H1 (cell line): ENCODE measurements around the gene EPB41L1. TPM values are rescaled to one million over a fixed set of nuclear protein-coding genes. Genes with fewer than 3 reads are reported as not detected.

ENCODE experiments used
- CTCF ChIA-PET: fragments of 300-600 bp; sonication (Branson Sonifier 250); formaldehyde crosslinking; loops from one replicate; lab custom pipeline; 2021; ENCODE audit not compliant: partially characterized antibody; lab: Charles Lee
- POLR2A ChIA-PET: fragments of 300-600 bp; sonication (Branson Sonifier 250); formaldehyde crosslinking; loops from one replicate; lab custom pipeline; 2021; ENCODE audit warnings: inconsistent platforms; ENCODE audit not compliant: partially characterized antibody; lab: Charles Lee
- DNase-seq, 2 experiments: peaks; one replicate each; pipeline versions ENCODE4 v3.0.0 to v3.0.0-alpha.2; 2010 to 2022; ENCODE audit warnings: low spot score in 2 of 2, low read depth in 1 of 2, mixed read lengths in 1 of 2
- FAIRE-seq: peaks from 2 replicates; lab custom pipeline; 2011; peaks lifted over from hg19 to GRCh38; lab: Jason Lieb, UNC
- H2AFZ ChIP-seq: 2 replicates; pipeline ENCODE4 v1.8.1; 2012; ENCODE audit warnings: low read length, inconsistent platforms
- H2AK5ac ChIP-seq: 2 replicates; pipeline ENCODE4 v1.6.1; 2013; ENCODE audit warnings: low read depth, low read length
- H2BK120ac ChIP-seq: replicated peaks from 2 replicates; pipeline ENCODE3; 2013; ENCODE audit warnings: low read depth, low read length, inconsistent platforms
- H2BK12ac ChIP-seq: 2 replicates; pipeline ENCODE4 v1.6.1; 2013; ENCODE audit warnings: low read depth, low read length
- H2BK15ac ChIP-seq: 2 replicates; pipeline ENCODE4 v1.6.1; 2013; ENCODE audit warnings: low read length
- H2BK20ac ChIP-seq: 2 replicates; pipeline ENCODE4 v1.6.1; 2013; ENCODE audit warnings: low read length
- H2BK5ac ChIP-seq: 2 replicates; pipeline ENCODE4 v1.6.1; 2013; ENCODE audit warnings: low read depth, low read length
- H3K14ac ChIP-seq: 2 replicates; pipeline ENCODE4 v1.6.1; 2013; ENCODE audit warnings: inconsistent platforms; ENCODE audit not compliant: insufficient read length
- H3K18ac ChIP-seq: 2 replicates; pipeline ENCODE4 v1.6.1; 2013; ENCODE audit warnings: low read length; ENCODE audit errors: extremely low read depth
- H3K23ac ChIP-seq: 2 replicates; pipeline ENCODE4 v1.6.1; 2013; ENCODE audit warnings: inconsistent platforms; ENCODE audit not compliant: insufficient read length
- H3K23me2 ChIP-seq: 2 replicates; pipeline ENCODE4 v1.6.1; 2013; ENCODE audit warnings: low read depth, low read length
- H3K27ac ChIP-seq: 2 replicates; pipeline ENCODE4 v1.6.1; 2011; ENCODE audit warnings: low read depth, low read length, inconsistent platforms
- H3K27me3 ChIP-seq, 4 experiments: replicated peaks in 1 of 4; 1 replicate in 1 of 4; 2 replicates in 3 of 4; pipeline versions ENCODE4 v1.6.1 to v1.8.1; 2011 to 2013; ENCODE audit warnings: low read length in 3 of 4, mild to moderate bottlenecking in 3 of 4, inconsistent platforms in 2 of 4, mixed read lengths in 2 of 4, moderate library complexity in 1 of 4; ENCODE audit not compliant: control insufficient read depth in 3 of 4, insufficient read depth in 3 of 4; ENCODE audit errors: extremely low read depth in 1 of 4
- H3K36me3 ChIP-seq, 4 experiments: 2 replicates each; pipeline versions ENCODE4 v1.6.1 to v1.8.1; 2011 to 2013; ENCODE audit warnings: mild to moderate bottlenecking in 4 of 4, low read length in 3 of 4, moderate library complexity in 2 of 4, control low read depth in 1 of 4, inconsistent platforms in 1 of 4; ENCODE audit not compliant: insufficient read depth in 4 of 4, control insufficient read depth in 2 of 4
- H3K4ac ChIP-seq: replicated peaks from 2 replicates; pipeline ENCODE3; 2013; ENCODE audit warnings: low read length, low read depth, mixed read lengths, inconsistent platforms; ENCODE audit not compliant: insufficient read length
- H3K4me1 ChIP-seq, 4 experiments: replicated peaks in 1 of 4; 1 replicate in 1 of 4; 2 replicates in 3 of 4; pipeline versions ENCODE4 v1.6.1 to v1.8.1; 2011 to 2013; ENCODE audit warnings: low read length in 3 of 4, inconsistent platforms in 2 of 4, mixed read lengths in 1 of 4; ENCODE audit not compliant: insufficient read depth in 4 of 4, control insufficient read depth in 3 of 4
- H3K4me2 ChIP-seq, 2 experiments: 2 replicates each; pipeline versions ENCODE4 v1.6.1 to v1.8.1; 2011 to 2013; ENCODE audit warnings: low read depth in 2 of 2, low read length in 2 of 2, control low read depth in 1 of 2, inconsistent platforms in 1 of 2, mild to moderate bottlenecking in 1 of 2; ENCODE audit not compliant: insufficient read depth in 1 of 2
- H3K4me3 ChIP-seq, 4 experiments: fragments of 200-600, 300-600 bp in 1 of 4; sonication (generic), shearing (Covaris generic), sonication (Bioruptor Twin) in 1 of 4; 2 replicates each; pipeline versions ENCODE4 v1.5.1 to v1.8.1; 2011 to 2016; ENCODE audit warnings: low read length in 4 of 4, low read depth in 3 of 4, control low read depth in 2 of 4, inconsistent platforms in 2 of 4, mild to moderate bottlenecking in 2 of 4, mixed read lengths in 1 of 4, moderate library complexity in 1 of 4; ENCODE audit not compliant: insufficient read depth in 2 of 4; ENCODE audit errors: extremely low read depth in 1 of 4
- H3K56ac ChIP-seq: replicated peaks from 2 replicates; pipeline ENCODE3; 2013; ENCODE audit warnings: low read depth, mild to moderate bottlenecking, mixed read lengths, low read length, inconsistent platforms; ENCODE audit not compliant: insufficient read length
- H3K79me1 ChIP-seq: 2 replicates; pipeline ENCODE4 v1.6.1; 2013; ENCODE audit warnings: low read depth, low read length, control low read depth
- H3K79me2 ChIP-seq, 2 experiments: 2 replicates each; pipeline versions ENCODE4 v1.6.1 to v1.8.1; 2012 to 2013; ENCODE audit warnings: low read length in 2 of 2, mild to moderate bottlenecking in 2 of 2, inconsistent platforms in 1 of 2; ENCODE audit not compliant: insufficient read depth in 2 of 2, control insufficient read depth in 1 of 2
- H3K9ac ChIP-seq, 4 experiments: replicated peaks in 1 of 4; 1 replicate in 1 of 4; 2 replicates in 3 of 4; pipeline versions ENCODE4 v1.6.1 to v1.8.1; 2011 to 2013; ENCODE audit warnings: low read depth in 3 of 4, low read length in 3 of 4, control low read depth in 2 of 4, mild to moderate bottlenecking in 2 of 4, moderate library complexity in 2 of 4, inconsistent platforms in 1 of 4; ENCODE audit errors: extremely low read depth in 1 of 4
- H3K9me3 ChIP-seq, 2 experiments: 2 replicates each; pipeline versions ENCODE4 v1.6.1 to v1.8.1; 2012 to 2013; ENCODE audit warnings: mild to moderate bottlenecking in 2 of 2, moderate library complexity in 2 of 2, control low read depth in 1 of 2, inconsistent platforms in 1 of 2, low read depth in 1 of 2, low read length in 1 of 2, mixed read lengths in 1 of 2; ENCODE audit not compliant: insufficient read depth in 2 of 2
- H4K20me1 ChIP-seq, 2 experiments: replicated peaks in 1 of 2; 2 replicates each; pipeline versions ENCODE3 to v1.8.1; 2011 to 2013; ENCODE audit warnings: inconsistent platforms in 2 of 2, low read length in 2 of 2, mild to moderate bottlenecking in 1 of 2; ENCODE audit not compliant: insufficient read depth in 2 of 2, control insufficient read depth in 1 of 2
- H4K5ac ChIP-seq: 2 replicates; pipeline ENCODE4 v1.6.1; 2013; ENCODE audit warnings: low read length, low read depth, mixed read lengths, inconsistent platforms; ENCODE audit not compliant: insufficient read length
- H4K8ac ChIP-seq: 2 replicates; pipeline ENCODE4 v1.8.0; 2013; ENCODE audit warnings: mild to moderate bottlenecking, moderate library complexity, low read length, inconsistent platforms; ENCODE audit not compliant: insufficient read depth; ENCODE audit errors: extremely low read depth
- H4K91ac ChIP-seq: replicated peaks from 2 replicates; pipeline ENCODE3; 2013; ENCODE audit warnings: low read length, mixed read lengths, inconsistent platforms; ENCODE audit not compliant: insufficient read length
- RFX5 ChIP-seq: IDR thresholded peaks from 2 replicates; pipeline ENCODE4 v1.6.1; 2011; ENCODE audit warnings: low read depth, low read length, improper control_type of control experiment, borderline replicate concordance
- SIN3A ChIP-seq, 2 experiments: IDR thresholded peaks in 1 of 2; conservative IDR thresholded peaks in 1 of 2; 2 replicates each; pipeline ENCODE4 v1.6.1; 2011 to 2012; ENCODE audit warnings: low read length in 2 of 2, improper control_type of control experiment in 1 of 2, low read depth in 1 of 2, mild to moderate bottlenecking in 1 of 2
- SRF ChIP-seq: IDR thresholded peaks from 2 replicates; pipeline ENCODE4 v1.6.1; 2011; ENCODE audit warnings: mild to moderate bottlenecking, low read depth, low read length, moderate library complexity
- WGBS, 2 experiments: shearing (Covaris generic) in 1 of 2; methylation state at CpG; one replicate each; pipeline versions ENCODE4 v1.1.6 to v1.1.7; 2013 to 2015; ENCODE audit warnings: low lambda C conversion rate in 2 of 2, mixed read lengths in 2 of 2, inconsistent platforms in 1 of 2, low coverage in 1 of 2, missing lambda C conversion rate in 1 of 2; ENCODE audit not compliant: insufficient replicate concordance in 2 of 2, insufficient coverage in 1 of 2, insufficient read length in 1 of 2; ENCODE audit errors: extremely low coverage in 1 of 2, missing lambda C conversion rate in 1 of 2; 5-methylcytosine and 5-hydroxymethylcytosine counted together
- polyA plus RNA-seq, 7 experiments: library from polyadenylated mRNA; depleted of rRNA in 3 of 7; stranded (reverse) in 5 of 7; unstranded in 2 of 7; fragments of >200 nt in 5 of 7; fragments of 200-250 nt in 2 of 7; gene quantifications; 1 replicate in 5 of 7; 2 replicates in 1 of 7; 4 replicates in 1 of 7; pipeline versions ENCODE4 v1.2.1 to v1.2.3, GENCODE V29; 2011 to 2013; ENCODE audit warnings: missing spikeins in 2 of 7, mixed read lengths in 2 of 7
- total RNA-seq: library from RNA; stranded (reverse); fragmentation: NEBNext Ultra II Directional; extraction: Animal tissue kit (Norgen Biotek cat#: 25700); gene quantifications from 2 replicates; pipeline ENCODE4 v1.2.1, GENCODE V29; 2021

The EPB41L1 gene
- total and polyA plus RNA-seq, 2 of the 8 experiments (the other 6 are each of a cell fraction or from before 2014, with no cell fraction given): 14.8 to 36.0 TPM

- H2BK120ac ChIP-seq: no peak overlapping the region
- no peak overlapping the region for H3K23ac ChIP-seq
- no peak overlapping the region for H3K9ac ChIP-seq
- no peak overlapping the region for H2BK5ac ChIP-seq
- no peak overlapping the region for H2BK20ac ChIP-seq
- no peak overlapping the region for H4K5ac ChIP-seq
- H3K27ac ChIP-seq: no peak overlapping the region
- peaks cover 0 to 3% of the 10 kb centered on the region in 2 experiments for H4K20me1 ChIP-seq
- FAIRE-seq: no peak
- no peak overlapping the region for H3K4ac ChIP-seq
- no peak overlapping the region for H2BK15ac ChIP-seq
- H3K79me2 ChIP-seq: no peaks in the 10 kb centered on the region
- H3K36me3 ChIP-seq: no peaks in the 10 kb centered on the region
- no peak overlapping the region for H3K14ac ChIP-seq
- H3K9me3 ChIP-seq: no peaks in the 10 kb centered on the region
- CTCF ChIA-PET: interaction anchor here (0.6 to 3.9 kb wide), 12 partner anchors 10 to 173 kb away, joined by 3 to 29 read pairs (median 4); partner anchors contain the start of gene SCAND1
- H3K4me2 ChIP-seq: no peak overlapping the region
- no peak overlapping the region for H2AFZ ChIP-seq
- H4K8ac ChIP-seq: no peak overlapping the region; the same call in 1 of the 2 replicates
- H2AK5ac ChIP-seq: no peak overlapping the region
- no peaks in the 10 kb centered on the region for H3K23me2 ChIP-seq
- POLR2A ChIA-PET: interaction anchor here (1.5 kb wide), 1 partner anchor 14 kb away, joined by 4 read pairs; no protein-coding TSS in a partner anchor
- TF ChIP-seq SRF (no peak), SIN3A (conservative IDR thresholded peaks at IDR 0.05 in 1 of 2, IDR thresholded peaks at IDR 0.05 in 1 of 2; ENCODE audit: low read depth in 1 of 2, low read length in 2 of 2) (0 out of 4 replicates have a peak, but pooled peaks of 1 of the 2 experiments have one; percentile 56), RFX5 (peak; percentile 70)
- no peak overlapping the region for H4K91ac ChIP-seq
- no peak for DNase-seq
- H3K27me3 ChIP-seq: no peaks in the 10 kb centered on the region
- no peaks in the 10 kb centered on the region for H3K79me1 ChIP-seq
- H2BK12ac ChIP-seq: no peak overlapping the region
- H3K56ac ChIP-seq: no peak overlapping the region
- H3K4me1 ChIP-seq: peaks cover 0 to 8% (median 4%) of the 10 kb centered on the region in 4 experiments; a peak in 5 of 7 replicates
- no peak overlapping the region for H3K18ac ChIP-seq
- H3K4me3 ChIP-seq: no peak overlapping the region
- whole genome bisulfite sequencing, 2 experiments: 72% methylated on average over 7 of the region's 7 CpGs; no CpG with 5 or more reads in 1 of the 2 experiments
Observed at GRCh38 chr20:36126836-36127527, 27.6 kb upstream of the EPB41L1 start.
